Measurements from ENCODE around the gene KRTAP4-12.
"Not testable (repeated sequence)": the region's sequence is repeated elsewhere in the genome, so short reads cannot be mapped to it uniquely, and the experiment has no call there.

Gene KRTAP4-12

GRCh38 chr17:41088760-41089352 lies 35.1 kb downstream of the KRTAP4-12 start:
- DNase-seq (ENCODE audit: low spot score), result not testable (repeated sequence)

DNA sequence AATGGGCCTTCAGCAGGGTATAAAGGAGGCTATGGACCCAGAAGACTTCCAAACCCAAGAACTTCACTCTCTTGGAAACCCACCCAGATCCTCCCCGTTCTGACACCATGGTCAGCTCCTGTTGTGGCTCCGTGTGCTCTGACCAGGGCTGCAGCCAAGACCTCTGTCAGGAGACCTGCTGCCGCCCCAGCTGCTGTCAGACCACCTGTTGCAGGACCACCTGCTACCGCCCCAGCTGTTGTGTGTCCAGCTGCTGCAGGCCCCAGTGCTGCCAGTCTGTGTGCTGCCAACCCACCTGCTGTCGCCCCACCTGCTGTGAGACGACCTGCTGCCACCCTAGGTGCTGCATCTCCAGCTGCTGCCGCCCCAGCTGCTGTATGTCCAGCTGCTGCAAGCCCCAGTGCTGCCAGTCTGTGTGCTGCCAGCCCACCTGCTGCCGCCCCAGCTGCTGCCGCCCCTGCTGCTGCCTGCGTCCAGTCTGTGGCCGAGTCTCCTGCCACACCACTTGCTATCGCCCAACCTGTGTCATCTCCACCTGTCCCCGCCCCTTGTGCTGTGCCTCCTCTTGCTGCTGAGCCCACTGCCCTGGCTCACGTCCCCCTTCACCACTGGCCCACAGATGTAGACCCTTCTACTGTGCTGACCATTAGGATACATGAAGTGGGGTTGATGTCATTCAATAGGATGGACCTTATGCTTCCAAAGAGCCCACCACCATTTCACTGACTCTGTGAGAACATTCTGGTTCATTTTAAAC lies 39.7 kb downstream of the KRTAP4-12 start, which contains the start of gene KRTAP4-7:
Gene KRTAP4-7 (plus strand): TSS at position 51 of the 757 bp plus-strand sequence. CDS start 57 bp downstream, at position 108.
- not testable (repeated sequence) for DNase-seq (ENCODE audit: low spot score)

GRCh38 chr17:41083427-41083826 lies 40.6 kb downstream of the KRTAP4-12 start:
- not testable (repeated sequence) for DNase-seq (ENCODE audit: low spot score)

DNA sequence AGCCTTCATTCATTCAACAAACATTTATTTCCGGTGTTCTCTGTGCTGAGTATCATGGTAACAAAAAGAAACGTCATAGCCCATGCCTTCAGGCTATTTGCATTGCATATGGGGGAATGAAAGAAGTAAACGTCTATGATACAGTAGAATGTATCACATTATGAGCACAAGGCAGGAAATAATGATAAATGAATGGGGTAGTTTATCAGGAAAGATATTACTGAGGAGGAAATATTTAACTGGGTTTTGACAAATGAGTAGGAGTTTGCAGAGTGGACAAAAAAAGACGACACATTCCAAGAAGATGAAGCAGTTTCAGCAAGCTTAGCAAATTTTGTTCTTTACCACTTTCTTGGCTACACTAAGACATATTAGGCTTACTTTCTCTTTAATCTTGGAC lies 41.4 kb downstream of the KRTAP4-12 start:
- no peak for DNase-seq (ENCODE audit: low spot score)

DNA sequence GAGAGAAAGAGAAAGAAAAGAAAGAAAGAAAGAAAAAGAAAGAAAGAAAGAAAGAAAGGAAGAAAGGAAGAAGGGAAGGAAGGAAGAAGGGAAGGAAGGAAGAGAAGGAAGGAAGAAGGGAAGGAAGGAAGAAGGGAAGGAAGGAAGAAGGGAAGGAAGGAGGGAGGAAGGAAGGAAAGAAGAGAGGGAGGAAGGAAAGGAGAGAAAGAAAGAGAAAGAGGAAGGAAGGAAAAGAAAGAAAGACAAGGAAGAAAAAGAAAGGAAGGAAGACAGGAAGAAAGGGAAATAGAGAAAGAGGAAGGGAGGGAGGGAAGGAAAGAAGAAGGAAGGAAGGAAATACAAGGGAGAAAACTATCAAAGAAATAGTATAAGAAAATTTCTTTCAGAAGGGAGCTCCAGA lies 47.2 kb downstream of the KRTAP4-12 start:
- no peak for DNase-seq (ENCODE audit: low spot score)

DNA sequence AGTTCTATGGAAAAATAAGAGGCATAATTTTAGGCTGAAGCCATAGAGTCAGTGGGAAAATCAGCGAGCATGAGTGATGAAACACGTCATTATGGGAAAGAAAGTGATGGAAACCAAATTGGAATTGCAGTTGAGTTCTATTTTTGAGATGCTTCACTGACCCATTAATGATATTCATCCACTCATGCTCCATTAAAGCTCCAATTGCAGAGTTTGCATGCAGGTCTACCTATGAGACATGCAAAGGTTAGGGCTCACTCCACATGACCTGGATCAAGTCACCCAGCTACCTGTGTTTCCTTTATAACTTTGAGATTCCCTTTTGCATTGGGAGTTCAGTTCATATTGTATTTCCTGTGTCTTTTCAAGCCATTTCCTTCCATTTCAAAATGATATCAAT lies 50.3 kb downstream of the KRTAP4-12 start:
- no peak for DNase-seq (ENCODE audit: low spot score)
